ENCODE results near the gene ADAMTS3.

Gene ADAMTS3

DNA sequence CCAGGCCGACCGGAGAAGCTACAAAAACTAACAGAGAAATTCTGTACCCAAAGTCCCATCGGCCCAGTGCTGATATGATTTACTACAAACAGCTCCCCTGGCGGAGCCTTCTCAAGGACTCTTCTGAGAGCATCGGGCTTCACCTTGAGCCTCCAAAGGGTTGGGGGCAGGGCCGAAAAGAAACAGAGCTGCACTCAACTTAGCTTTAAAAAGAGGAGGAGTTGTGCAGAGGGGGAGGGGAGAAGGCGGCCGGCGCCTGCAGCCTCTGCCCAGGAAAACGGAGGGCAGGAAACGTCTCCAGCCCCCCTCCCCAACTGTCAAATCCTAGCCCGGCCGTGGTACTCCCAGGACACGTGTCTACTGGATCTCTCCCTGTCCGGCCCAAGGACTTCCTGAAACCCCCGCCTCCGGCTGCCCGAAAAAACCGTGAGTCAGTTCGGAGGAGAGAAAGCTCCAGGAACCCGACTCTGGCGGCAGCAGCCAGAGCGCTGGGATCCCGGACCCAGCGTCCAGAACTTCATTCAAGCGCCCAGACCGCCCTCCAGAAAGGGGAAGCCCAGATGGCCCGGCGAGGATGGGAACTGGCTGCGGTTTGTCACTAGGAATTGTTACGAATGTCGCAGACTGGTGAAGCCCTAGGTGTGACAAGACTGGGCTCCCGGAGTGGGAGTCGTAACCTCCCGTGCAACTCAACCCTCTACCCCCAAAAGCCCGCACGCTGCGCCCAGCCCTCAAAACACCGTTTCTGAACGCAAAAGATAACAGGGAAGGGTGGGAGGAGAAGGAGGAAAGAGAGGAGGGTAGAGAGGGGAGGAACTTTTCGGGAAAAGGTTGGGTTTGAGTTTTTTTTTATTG lies 973 bp downstream of the ADAMTS3 start:
- DNase-seq (ENCODE audit: low read depth, low spot score) = no peak
- TF ChIP-seq, protein P1, sequence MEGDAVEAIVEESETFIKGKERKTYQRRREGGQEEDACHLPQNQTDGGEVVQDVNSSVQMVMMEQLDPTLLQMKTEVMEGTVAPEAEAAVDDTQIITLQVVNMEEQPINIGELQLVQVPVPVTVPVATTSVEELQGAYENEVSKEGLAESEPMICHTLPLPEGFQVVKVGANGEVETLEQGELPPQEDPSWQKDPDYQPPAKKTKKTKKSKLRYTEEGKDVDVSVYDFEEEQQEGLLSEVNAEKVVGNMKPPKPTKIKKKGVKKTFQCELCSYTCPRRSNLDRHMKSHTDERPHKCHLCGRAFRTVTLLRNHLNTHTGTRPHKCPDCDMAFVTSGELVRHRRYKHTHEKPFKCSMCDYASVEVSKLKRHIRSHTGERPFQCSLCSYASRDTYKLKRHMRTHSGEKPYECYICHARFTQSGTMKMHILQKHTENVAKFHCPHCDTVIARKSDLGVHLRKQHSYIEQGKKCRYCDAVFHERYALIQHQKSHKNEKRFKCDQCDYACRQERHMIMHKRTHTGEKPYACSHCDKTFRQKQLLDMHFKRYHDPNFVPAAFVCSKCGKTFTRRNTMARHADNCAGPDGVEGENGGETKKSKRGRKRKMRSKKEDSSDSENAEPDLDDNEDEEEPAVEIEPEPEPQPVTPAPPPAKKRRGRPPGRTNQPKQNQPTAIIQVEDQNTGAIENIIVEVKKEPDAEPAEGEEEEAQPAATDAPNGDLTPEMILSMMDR (IDR thresholded peaks at IDR 0.05; ENCODE audit: insufficient read depth, low read length, missing control alignments) = peak; percentile 7
- ChIA-PET POLR2A (no interaction called here), CTCF (interaction anchor here (0.6 to 1.3 kb wide), 3 partner anchors 12 to 282 kb away, joined by 3 read pairs; no protein-coding TSS in a partner anchor)
- H3K4me3 ChIP-seq (ENCODE audit: low read depth, low read length) = peak overlapping the region; percentile 66

DNA sequence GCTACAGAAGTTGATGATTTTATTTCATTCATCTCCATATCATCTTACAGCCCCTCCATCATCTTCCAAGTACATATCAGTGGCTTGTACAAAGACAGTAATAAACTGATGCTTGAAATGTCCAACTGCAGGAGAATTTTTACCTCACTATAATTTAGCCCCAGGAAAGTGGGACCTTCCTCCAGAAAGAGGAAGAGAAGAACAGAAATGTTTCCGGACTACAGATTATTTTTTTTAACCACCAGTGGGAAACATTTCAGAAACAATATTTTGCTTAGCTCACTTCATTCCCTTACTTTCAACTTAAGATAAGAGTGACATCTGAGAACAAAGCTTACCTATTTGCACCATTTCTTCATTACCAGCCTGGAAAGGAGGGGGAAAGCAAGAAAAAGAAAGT lies 2.0 kb downstream of the ADAMTS3 start:
- TF ChIP-seq, protein P1 (IDR thresholded peaks at IDR 0.05; ENCODE audit: insufficient read depth, low read length, missing control alignments) = no peak
- no peak overlapping the region for H3K4me3 ChIP-seq (ENCODE audit: low read depth, low read length)
- DNase-seq (ENCODE audit: low read depth, low spot score) = no peak
- ChIA-PET POLR2A (no interaction called here), CTCF (interaction anchor here (0.6 to 1.3 kb wide), 2 partner anchors 11 to 15 kb away, joined by 3 read pairs; no protein-coding TSS in a partner anchor)

DNA sequence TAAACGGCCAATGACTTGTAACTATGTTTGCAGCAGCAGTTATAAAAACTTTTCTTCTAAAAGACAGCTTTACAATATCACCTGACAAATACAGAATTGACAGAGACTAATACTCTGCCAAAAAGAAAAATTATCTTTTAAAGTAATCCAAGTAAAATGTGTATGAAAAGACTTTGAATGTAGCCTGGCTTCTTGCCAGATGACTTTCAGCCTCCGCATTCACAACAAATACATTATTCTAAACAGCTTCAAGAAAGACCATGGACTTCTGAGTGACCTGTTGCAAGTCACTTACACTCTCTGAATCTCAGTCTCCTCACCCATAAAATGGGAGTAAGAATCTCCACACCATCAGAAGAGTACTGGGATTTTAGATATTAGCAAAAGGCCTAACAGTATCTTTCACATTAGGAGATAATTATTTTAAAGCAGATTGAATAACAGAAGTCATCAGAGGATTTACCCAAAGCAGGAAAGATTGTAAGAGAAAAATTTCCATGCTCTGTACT lies 2.5 kb downstream of the ADAMTS3 start:
- ChIA-PET POLR2A (no interaction called here), CTCF (no interaction called here)
- TF ChIP-seq, protein P1 (IDR thresholded peaks at IDR 0.05; ENCODE audit: insufficient read depth, low read length, missing control alignments) = no peak
- DNase-seq (ENCODE audit: low read depth, low spot score) = no peak
- H3K4me3 ChIP-seq (ENCODE audit: low read depth, low read length) = no peak overlapping the region

DNA sequence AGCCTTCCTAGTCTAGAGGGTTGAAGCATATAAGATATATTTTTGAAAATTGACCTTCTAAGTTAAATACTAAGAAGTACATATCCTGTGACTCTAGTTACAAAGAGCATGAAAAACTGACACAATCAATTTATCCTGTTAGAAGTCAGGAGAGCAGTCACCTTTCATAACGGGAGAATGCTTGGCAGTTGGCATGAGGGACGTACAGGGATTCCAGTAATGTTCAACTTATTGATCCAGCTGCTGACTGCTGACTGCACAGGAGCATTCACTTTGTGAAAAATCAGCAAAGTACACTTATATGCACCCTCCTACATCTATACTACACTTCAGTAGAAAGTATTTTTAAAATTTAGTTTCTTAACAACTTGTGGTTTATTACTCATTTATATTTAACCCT lies 4.2 kb downstream of the ADAMTS3 start:
- no peak overlapping the region for H3K4me3 ChIP-seq (ENCODE audit: low read depth, low read length)
- TF ChIP-seq, protein P1 (IDR thresholded peaks at IDR 0.05; ENCODE audit: insufficient read depth, low read length, missing control alignments) = no peak
- DNase-seq (ENCODE audit: low read depth, low spot score) = no peak
- CTCF ChIA-PET = no interaction called here
- POLR2A ChIA-PET = no interaction called here

DNA sequence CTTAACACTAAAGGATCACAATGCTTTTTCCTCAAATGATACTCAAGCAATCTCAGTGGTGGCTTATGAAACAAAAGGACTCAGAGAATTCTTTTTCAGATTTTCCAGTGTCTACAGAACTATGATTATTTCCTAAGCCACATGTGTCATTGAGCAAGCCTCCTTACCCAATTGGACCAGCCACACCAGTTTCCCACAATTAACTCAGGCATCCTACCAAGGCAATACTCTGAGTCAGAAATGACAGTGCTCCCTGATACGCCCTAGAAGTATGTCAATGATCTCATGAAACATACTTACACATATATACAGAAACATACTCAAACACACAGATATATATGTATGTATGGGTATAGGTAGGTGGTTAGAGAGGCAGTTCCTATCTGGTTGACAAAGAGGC lies 4.8 kb downstream of the ADAMTS3 start:
- no peak for DNase-seq (ENCODE audit: low read depth, low spot score)
- TF ChIP-seq, protein P1 (IDR thresholded peaks at IDR 0.05; ENCODE audit: insufficient read depth, low read length, missing control alignments) = no peak

DNA sequence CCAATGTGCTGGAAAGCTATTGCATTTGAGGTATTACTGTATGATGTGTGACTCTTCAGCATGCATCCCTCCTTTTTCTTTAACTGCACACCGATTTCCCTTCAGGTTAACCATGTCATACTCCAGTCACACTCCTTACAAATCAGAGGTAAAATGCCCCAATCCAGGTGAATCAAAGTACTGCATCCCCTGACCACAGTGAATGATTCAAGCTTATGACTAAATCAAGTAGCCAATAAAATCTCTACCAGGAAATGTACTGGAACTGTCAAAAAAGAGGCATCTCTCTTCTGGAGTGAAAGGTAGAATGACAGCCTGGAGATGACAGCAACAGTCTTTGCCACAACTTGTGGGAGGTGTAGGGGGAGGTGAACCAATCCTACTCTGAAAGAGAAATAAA lies 10.4 kb downstream of the ADAMTS3 start:
- TF ChIP-seq, protein P1 (IDR thresholded peaks at IDR 0.05; ENCODE audit: insufficient read depth, low read length, missing control alignments) = no peak
- no peak overlapping the region for H3K4me3 ChIP-seq (ENCODE audit: low read depth, low read length)
- ChIA-PET POLR2A (no interaction called here), CTCF (no interaction called here)
- no peak for DNase-seq (ENCODE audit: low read depth, low spot score)

More for the DNA sequence above, 4.8 kb downstream of the ADAMTS3 start:
- no peak overlapping the region for H3K4me3 ChIP-seq (ENCODE audit: low read depth, low read length)
- CTCF ChIA-PET = no interaction called here
- POLR2A ChIA-PET = no interaction called here

All from AG04449 (cell line).